HG03565 (cell line): ENCODE data around the gene SEPTIN8.
A peak's percentile ranks its signal among the peaks of the same experiment; 100 is the strongest.

Experiments used
- ATAC-seq: cut with Tn5 transposase; IDR thresholded peaks from one replicate; pipeline ENCODE4 v1.9.1; 2021; ENCODE audit warnings: mild to moderate bottlenecking, moderate library complexity; ENCODE audit not compliant: unreplicated experiment

SEPTIN8 gene, protein sequence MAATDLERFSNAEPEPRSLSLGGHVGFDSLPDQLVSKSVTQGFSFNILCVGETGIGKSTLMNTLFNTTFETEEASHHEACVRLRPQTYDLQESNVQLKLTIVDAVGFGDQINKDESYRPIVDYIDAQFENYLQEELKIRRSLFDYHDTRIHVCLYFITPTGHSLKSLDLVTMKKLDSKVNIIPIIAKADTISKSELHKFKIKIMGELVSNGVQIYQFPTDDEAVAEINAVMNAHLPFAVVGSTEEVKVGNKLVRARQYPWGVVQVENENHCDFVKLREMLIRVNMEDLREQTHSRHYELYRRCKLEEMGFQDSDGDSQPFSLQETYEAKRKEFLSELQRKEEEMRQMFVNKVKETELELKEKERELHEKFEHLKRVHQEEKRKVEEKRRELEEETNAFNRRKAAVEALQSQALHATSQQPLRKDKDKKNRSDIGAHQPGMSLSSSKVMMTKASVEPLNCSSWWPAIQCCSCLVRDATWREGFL

DNA sequence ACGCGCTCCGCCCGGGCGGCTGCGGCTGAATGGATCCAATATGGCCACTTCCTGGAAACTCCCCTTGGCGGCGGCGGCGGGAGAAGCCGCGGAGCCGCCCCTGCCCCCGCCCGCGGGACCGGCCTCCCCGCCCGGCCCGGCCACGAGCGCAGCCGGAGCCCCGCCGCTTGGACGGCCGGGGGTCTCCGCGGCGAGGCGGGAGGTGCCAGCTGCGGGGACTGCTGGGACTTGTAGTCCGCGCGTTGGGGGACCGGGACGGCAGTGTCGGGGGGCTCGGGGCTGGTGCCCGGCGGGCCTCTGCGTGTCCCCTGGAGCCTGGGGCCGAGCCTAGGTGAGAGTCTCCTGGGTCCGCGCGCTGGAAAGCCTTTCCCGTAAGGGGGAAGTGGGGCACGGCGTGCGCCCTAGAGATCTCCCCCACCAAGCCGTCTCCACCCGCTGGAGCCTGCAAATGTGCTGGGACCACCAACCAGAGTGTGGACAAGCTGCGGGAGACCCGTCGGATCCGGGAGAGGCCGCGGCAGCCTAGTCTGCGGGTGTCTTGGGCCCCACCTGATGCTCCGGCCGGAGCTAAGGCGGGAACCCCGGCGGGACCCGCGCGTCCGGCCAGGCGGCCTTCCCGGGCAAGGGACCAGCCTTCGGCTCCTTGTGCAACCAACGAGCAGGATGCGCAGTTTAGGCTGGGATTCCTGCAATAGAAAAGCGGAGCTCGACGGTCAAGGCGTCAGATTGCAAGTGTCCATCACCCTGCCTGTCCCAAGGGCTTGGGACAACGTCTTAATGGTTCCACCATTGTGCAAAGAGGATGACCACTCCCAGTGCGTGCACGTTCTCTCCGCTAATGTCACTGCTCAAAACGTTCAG lies at the start of gene SEPTIN8:
SEPTIN8 (minus strand) TSS at position 31 of the 861 bp plus-strand sequence. CDS start 102 bp downstream, outside the sequence.
- peak; percentile 48 for ATAC-seq

DNA sequence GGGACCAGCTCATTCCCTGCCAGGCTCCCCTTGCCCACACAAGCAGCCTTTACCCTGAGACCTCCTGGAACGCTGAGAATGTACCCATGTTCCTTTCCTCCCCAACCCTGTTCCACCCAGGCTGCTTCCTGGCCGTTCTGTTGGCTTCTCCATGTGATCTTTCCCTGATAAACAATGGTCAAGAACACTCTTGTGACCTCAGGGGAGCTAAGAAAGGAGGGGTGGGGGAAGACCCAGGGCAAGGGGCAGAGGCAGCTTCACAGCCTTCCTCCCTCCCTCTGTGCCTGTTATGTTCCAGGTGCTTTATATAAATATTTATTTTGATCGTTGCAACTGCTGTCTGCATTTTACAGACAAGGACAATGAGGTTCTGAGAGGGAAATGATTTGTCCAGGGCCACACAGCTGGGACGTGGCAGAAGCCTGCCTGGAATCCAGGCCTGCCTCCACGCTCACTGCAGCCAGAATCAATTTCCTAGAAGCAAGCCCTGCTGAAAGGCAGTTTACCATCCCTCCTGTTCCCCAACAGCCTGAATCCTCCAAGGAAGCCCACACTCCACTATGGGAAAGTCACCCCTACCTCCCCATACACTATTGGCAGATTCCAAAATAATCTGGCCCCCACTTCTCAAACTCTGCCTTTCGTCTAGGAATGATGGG lies 49.5 kb upstream of the SEPTIN8 start:
- ATAC-seq: no peak

DNA sequence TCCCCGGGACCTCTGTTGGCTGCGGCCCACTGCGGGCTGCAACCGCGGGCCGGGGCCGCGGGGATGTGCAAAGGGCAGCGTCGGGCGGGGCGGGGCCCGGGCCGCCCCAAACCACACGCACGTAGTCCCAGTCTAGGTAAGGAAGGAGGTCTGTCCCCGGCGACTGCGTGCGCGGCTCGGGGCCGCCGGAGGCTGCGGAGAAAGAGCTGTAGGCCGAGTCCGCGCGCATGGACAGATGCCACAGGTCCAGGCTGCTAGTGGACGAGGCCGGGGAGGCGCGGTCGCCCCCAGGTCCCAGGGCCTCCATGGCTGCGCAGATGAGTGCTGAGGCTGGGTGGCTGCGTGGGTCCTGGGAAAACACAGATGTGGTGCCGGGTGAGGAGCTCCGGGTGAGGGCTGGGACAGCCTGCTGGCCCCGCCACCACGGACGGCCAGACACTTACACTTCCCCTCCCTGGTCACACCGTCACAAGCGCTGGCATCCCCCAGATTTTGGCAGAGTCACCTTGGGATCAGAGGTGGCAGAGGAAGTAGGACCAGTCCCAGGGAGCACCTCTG lies 48.9 kb upstream of the SEPTIN8 start:
- no peak for ATAC-seq

DNA sequence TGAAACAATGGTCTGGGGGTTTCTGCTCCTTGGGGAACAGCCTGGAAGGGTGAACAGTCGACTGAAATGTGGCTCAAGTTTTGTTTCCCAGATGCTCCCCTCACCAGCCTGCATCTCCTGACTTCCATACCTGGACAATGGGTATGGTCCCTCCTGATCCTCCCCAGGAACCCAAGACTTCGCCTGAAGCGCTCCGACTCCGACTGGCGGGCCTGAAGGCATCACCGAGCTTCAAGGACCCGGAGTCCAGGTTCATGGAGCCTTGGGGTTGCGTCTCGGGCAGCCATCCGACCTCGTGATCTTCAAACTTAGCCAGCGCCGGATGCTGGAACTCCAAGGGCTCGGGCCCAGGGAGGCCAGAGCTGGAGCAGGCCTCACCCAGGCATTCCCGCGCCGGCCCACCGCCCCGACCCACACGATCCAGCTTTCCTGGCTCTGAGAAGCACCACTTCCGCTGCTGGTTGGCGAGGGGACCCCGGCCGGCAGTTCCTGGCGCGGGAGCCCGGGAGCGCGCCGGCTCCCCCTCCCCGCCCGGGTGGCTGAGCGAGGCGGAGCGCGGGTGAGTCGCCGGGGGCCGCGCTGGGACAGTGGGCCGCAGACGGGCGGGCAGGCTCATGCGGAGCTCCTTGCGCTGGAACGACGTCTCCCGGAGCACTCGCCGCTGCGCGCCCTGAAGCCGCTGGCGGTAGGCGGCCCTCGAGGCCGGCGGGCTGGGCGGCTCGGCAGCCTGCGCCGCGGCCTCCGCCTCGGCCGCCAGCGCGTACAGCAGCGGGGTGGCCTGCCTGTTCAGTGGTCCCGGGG lies 48.2 kb upstream of the SEPTIN8 start:
- no peak for ATAC-seq

DNA sequence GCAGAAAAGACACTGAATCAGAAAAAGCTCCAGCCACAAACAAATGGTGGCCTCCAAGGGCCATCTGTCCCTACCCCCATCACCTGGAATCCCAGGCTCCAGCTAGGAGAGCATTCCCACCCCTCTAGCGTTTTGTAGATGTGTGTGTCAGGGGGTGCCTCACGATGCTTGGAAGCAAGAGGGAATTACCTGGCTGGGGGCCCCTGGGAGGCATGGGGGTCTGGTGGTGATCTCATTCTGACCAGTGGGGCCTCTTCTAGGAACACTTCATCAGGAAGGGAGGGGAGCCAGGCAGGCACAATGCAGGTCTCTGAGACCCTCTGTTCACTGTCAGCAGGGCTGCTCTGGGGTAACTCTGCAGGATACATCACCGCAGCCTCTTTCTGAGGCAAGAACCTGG lies 47.4 kb upstream of the SEPTIN8 start:
- no peak for ATAC-seq

DNA sequence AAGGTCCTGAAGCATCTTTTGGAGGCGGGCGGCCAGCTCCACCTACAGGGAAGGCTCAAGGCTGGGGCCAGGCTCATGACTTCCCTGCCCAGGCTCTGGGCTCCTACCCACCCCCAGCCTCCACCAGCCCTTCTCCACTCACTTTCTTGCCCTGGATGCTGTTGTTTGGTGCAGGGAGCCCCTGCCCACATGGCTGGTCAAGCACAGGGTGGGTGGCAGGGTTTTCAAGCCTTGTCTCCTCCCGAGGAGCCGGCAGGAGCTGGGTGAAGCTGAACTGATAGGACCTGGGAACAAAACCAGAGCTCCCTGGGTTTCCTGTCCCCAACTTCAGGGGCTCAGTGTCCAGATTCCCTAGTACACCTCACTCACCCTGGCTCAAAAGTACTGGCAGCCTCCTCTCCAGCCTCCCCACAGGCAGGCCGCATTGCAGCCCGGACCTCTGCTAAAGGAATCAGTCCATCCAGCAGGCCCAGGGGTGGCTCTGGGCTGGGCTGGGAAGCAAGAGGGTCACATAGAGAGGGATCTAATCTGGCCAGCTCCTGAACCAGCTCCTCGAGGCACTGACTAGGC lies 46.5 kb upstream of the SEPTIN8 start:
- ATAC-seq: no peak

DNA sequence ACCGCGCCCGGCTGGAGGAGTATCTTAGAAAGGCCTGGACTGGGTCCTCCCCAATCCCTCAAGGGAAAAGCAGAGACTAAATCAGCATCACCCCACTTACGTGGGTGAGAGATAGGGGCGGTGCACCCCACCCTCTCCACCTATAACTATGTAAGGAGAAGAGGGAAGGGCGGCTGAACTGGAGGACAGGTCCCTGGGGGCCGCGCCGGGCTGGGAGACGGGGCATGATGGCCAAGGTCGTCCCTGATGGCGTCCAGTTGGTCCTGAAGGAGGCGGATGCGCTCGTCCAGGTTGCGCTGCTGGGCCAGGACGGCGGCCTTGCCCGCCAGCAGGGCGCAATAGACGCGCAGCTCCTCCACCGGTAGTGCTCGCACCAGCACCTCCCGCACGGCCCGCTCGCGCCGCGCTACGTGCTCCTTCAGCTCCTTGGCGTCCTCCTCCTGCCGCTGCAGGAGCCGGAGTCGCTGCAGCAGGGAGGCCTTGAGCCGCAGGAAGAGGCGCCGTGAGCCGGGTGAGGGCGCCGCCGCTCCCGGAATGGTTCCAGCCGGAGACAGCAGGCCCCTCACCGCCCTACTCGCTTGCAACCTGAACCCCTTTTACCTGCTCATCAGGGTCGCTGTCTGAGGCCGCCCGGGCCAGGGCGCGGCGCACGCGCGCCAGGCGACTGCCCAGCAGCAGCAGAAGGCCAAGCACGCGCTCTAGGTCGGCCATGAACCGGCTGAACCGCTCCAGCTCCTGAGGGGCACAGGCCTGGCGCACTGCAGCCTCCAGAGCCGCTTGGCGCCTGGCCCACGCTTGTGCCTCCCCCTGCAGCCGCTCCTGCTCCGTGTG lies 45.8 kb upstream of the SEPTIN8 start:
- no peak for ATAC-seq

DNA sequence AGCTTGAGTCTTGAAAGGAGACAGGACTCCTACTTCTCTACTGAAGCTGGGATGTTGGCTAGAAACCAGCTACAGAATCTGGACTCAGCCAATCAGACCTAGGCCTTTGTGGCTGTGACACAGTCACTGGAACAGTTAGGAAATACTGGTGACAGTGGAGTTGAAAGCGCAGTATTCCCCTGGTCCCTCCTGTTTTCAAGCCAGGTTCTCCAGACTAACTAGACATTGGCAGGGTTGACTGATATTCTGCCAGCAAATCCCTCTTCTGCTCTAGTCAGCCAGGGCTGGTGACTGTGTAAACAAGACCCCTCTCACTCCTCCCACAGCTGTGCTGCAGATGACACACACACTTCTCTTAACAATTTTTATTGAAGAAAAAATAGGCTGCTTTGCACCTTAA lies 44.8 kb upstream of the SEPTIN8 start:
- no peak for ATAC-seq

DNA sequence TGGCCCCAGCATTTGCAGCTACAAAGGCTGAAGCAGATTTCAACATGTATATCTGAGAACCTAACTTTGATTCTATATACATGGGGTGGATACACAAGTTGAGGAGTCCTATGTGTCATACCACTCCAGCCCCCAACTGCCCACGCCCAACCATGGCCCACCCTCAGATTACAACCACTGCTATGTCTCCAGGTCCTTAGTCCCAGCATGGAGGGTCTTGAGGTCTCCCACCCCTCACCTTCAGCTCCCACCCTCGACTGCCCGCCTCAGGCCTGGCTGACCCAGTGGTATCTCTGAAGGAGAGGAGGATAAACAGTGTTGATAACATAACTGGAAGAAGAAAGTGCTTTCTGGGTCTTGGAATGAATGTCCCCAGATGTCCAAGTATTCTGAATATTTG lies 44.3 kb upstream of the SEPTIN8 start:
- ATAC-seq: no peak

DNA sequence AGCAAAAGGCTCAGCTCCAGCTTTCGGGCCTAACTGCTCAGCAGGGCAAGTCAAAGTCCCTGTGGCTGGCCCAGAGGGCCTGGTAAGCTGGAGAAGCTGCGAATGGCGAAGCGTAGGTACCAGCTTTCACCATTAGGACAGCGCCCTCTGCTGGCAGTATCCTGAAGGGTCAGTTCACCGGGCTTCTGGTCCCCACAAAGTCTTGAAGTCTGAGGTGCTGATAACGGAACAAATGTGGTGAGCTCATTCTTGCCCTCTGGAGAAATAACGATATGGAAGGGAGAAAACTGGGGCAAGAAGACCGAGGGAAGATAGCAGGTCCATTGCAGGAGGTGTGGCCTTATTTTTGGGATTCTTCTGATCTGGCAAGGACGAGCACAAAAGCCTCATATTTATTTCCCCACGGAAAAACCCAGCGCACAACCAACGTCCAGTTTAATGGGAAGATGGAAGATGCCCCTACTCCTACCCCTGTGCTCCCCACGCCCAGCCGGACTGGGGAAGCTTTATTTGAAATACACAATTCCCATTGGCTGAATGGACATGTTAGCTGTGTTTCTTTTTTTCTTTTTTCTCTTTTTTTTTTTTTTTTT lies 43.2 kb upstream of the SEPTIN8 start:
- ATAC-seq: peak; percentile 61

DNA sequence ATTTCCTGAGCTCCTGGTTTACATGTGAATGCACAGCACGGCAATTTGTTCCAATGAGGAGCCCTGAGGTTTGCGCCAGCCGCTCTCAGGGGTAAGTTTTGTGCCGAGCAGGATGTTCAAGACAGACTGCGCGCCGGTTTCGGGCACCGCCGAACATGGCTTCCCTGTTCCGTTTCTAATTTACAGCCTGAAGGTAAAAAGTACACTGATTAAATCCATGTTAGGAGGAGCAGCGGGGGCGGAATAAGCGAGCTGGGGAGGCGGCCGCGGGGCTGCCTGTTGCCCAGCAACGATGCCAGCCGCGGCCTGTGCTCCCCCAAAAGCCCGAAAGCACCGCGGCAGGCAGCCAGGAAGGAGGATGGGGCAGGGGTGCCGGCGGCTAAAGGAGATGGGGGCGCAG lies 42.4 kb upstream of the SEPTIN8 start:
- ATAC-seq: no peak

DNA sequence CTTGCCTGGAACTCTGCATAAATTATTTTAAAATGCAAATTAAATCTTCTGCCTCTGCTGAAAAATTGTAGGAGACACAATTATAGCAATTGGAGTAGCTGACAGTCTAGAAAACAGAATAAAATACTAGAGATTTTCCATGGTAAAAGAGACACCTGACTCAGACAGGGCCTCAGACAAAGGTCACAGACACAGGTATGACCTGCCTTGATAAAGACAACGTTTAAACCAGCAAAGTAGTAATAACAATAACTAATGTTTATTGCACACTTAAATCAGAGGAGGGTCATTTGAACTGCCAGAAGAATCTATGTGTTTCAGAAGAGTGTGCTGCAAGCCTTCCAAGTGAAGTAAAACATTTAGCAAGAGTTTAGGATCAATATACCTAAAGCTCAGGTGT lies 40.0 kb upstream of the SEPTIN8 start:
- no peak for ATAC-seq

DNA sequence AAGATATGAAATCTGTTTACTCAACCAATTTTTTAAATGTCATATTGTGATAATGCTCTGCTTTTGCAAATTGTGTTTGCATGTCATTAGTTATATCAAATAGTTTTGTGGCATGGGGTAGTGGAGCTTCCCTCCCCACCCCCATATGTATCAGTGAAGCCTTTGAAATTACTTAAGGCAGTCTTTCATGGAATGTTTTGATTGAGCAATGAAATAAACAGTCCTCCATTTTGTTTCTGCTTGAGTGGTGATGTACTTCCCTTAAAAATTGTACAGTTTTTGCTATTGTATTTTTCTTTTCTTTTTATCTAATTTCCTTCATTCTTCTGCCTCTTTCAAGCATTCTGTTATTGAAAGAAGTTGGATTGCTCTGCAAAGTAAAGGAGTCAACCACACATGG lies 39.5 kb upstream of the SEPTIN8 start:
- ATAC-seq: no peak

DNA sequence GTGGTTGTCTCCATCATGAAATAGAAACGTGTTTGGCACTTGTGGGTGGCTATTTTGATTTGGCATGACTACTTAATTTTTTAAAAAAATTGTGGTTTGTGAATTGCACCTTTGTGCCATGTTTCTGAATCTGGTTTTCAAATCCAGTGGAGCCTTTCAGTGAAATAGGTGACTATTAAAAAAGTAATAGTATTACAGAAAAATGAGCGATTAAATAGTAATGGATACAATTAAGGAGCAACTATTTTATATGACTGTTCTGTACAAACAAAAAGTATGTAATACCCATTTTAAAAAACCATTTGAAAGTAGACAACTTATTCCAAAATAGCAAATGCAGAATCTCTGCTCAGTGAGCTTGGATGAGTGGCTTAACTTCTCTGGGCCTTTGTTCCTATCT lies 39.0 kb upstream of the SEPTIN8 start:
- no peak for ATAC-seq

DNA sequence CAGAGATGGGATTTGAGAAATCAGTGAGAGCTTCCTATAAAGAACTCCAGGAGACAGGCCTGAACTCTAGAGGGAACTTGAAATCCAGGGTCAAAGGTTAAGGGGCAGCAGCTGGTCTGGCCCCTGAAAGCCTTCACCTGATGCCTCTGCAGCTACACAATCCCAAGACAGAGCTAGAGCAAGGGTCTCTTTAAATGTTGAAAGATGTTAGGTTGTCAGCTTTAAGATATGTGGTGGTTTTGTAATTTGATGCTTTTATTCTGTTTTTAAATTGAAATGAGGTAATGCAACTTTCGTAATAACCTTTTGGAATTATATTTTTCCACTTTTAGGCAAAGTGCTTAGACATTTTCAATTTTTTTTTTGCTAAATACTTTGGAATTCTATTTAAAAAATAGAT lies 38.4 kb upstream of the SEPTIN8 start:
- no peak for ATAC-seq

DNA sequence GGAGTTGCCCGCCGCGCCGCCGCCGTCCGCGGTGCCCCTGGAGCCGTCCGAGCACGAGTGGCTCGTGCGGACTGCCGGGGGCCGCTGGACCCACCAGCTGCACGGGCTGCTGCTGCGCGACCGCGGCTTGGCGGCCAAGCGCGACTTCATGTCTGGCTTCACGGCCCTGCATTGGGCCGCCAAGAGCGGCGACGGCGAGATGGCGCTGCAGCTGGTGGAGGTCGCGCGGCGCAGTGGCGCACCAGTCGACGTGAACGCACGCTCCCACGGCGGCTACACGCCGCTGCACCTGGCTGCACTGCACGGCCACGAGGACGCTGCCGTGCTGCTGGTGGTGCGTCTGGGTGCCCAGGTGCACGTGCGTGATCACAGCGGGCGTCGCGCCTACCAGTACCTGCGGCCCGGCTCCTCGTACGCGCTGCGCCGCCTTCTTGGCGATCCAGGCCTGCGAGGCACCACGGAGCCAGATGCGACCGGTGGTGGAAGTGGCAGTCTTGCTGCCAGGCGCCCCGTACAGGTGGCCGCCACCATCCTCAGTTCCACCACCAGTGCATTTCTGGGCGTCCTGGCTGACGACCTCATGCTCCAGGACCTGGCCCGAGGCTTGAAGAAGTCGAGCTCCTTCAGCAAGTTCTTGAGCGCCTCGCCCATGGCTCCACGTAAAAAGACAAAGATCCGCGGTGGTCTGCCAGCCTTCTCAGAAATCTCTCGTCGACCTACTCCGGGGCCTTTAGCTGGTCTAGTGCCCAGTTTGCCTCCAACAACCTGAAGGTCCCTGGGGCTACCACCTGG lies 37.7 kb upstream of the SEPTIN8 start:
- ATAC-seq: no peak

DNA sequence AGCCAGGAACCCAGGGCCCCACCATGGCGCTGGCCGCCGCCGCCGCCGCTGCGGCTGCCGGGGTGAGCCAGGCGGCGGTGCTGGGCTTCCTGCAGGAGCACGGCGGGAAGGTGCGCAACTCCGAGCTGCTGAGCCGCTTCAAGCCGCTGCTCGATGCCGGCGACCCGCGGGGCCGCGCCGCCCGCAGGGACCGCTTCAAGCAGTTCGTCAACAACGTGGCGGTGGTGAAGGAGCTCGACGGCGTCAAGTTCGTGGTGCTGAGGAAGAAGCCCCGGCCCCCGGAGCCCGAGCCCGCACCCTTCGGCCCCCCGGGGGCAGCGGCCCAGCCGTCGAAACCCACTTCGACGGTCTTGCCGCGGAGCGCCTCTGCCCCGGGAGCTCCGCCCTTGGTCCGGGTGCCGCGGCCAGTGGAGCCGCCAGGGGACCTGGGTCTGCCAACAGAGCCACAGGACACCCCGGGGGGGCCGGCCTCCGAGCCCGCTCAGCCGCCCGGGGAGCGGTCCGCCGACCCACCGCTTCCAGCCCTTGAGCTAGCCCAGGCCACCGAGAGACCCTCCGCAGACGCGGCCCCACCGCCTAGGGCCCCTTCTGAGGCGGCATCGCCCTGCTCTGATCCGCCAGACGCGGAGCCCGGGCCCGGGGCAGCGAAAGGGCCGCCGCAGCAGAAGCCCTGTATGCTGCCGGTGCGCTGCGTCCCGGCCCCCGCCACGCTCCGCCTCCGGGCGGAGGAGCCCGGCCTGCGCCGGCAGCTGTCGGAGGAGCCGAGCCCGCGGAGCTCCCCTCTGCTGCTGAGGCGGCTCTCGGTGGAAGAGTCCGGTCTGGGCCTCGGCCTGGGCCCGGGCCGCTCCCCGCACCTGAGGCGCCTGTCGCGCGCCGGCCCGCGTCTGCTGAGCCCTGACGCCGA lies 36.8 kb upstream of the SEPTIN8 start:
- no peak for ATAC-seq
